ENCODE measurements around the gene GRB10.

The GRB10 gene

DNA sequence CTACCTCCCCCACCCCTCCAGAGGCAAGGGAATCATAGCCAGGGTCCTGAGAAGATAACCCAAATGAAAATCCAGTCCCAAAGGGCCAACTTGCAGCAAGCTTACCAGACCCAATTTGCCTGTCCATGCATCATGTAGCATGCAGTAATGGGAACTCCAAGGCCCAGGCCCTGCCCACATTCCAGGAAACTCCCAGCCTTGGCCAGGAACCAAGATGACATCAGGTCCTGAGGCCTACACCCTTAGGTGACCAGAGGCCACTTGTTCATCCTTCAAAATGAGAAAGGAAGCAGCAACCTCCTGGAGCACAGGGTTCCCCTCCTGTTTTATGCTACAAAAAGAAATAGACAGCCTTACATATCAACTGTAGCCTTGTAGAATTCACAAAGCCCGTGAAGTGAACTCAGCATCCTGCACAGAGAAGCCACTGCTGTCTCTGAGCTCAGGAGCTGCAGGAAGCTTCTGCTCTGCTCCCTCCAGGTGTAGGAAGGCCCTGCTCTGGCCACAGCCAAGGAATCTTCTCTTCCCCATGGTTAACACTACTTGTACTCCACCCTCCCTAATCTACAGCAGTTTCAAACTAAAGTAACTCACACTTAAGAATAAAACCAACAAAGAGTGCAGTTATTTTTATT lies 30.3 kb upstream of the GRB10 start:
- DNase-seq: peak in 1 of 2 experiments; percentile 39
- TF ChIP-seq GATA1 (IDR thresholded peaks at IDR 0.05; ENCODE audit: low read depth, low read length): no peak
- TF ChIP-seq POLR2A (IDR thresholded peaks at IDR 0.05; ENCODE audit: low read length): no peak

GRCh38 chr7:50812094-50812493 lies 29.4 kb upstream of the GRB10 start:
- no peak for TF ChIP-seq POLR2A (IDR thresholded peaks at IDR 0.05; ENCODE audit: low read length)
- no peak for DNase-seq

DNA sequence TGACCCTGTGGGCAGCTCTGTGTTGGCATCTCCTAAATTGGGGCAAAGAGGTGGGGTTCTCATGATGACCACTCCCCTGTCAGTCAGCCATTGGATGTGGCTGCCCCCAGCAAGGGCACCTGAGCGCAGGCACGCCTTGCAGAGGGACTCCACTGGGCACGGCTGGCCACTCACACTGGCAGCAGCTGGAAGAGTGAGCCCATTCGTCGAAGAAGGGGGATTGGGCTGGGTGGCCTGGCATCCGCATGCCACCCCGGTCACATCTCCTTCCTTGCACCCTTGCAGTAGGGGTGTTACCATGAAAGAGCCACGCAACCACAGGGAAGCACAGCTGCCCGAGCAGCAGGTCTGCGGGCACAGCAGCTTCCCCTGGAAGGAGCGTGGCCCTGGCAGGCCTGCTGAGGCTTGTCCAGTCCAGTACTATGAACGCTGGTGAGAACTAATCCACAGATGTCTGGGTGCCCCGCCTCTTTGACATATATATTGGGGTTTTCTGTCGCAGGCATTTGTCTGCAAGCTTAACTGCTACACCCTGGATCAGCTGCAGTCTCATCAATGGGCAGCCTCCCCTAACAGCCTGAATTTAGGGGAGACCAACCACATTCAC lies 25.7 kb upstream of the GRB10 start:
- TF ChIP-seq GATA1 (IDR thresholded peaks at IDR 0.05; ENCODE audit: low read depth, low read length) (no peak), POLR2A (IDR thresholded peaks at IDR 0.05; ENCODE audit: low read length) (no peak)
- DNase-seq: no peak

DNA sequence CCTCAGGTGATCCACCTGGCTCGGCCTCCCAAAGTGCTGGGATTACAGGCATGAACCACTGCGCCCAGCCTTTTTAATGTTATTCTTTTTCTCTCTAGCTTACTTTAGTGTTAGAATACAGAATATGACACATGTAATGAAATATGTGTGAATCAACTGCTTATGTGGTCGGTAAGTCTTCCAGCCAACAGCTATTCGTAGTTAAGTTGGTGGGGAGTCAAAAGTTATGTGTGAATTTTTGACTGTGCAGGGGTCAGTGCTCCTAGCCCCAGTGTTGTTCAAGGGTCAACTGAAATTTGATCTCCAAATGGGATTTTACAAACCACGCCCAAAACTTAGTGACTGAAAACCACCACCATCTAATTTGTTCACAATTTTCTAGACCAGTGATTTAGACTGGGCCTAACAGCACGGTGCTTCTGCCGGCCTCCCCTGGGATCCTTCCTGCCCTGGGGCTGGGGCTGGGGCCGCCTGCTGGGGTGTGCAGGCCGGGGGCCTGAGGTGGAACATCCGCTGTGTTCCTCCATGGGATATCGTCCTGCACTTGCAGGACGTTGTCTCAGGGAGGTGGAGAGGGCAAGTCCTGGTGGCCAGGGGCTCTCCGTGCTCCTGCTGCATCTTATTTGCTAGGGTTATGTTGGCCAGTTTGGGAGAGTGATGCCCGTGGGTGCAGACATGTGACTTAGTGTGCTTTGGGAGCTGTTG lies 24.5 kb upstream of the GRB10 start:
- no peak for DNase-seq
- TF ChIP-seq GATA1 (IDR thresholded peaks at IDR 0.05; ENCODE audit: low read depth, low read length) (no peak), POLR2A (IDR thresholded peaks at IDR 0.05; ENCODE audit: low read length) (no peak)

DNA sequence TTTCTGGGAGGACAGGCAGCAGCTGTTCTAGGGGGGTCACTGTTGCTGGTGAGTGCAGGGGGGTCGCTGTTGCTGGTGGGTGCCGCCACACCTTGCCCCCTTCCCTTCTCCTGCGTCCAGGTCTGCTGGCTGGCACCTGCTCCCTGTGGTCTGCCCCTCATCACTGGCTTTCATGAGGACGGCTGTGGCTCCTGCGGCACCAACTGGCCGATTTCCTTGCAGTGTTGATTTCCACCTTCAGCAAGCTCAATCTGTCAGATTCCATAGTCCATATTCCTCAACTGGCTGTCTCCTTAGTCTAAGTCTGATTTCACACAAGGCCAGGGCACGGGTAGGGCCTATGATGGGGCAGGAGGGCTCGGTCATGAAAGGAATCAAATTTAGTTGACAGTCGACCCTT lies 23.4 kb upstream of the GRB10 start:
- no peak for TF ChIP-seq GATA1 (IDR thresholded peaks at IDR 0.05; ENCODE audit: low read depth, low read length)
- no peak for TF ChIP-seq POLR2A (IDR thresholded peaks at IDR 0.05; ENCODE audit: low read length)
- no peak for DNase-seq

DNA sequence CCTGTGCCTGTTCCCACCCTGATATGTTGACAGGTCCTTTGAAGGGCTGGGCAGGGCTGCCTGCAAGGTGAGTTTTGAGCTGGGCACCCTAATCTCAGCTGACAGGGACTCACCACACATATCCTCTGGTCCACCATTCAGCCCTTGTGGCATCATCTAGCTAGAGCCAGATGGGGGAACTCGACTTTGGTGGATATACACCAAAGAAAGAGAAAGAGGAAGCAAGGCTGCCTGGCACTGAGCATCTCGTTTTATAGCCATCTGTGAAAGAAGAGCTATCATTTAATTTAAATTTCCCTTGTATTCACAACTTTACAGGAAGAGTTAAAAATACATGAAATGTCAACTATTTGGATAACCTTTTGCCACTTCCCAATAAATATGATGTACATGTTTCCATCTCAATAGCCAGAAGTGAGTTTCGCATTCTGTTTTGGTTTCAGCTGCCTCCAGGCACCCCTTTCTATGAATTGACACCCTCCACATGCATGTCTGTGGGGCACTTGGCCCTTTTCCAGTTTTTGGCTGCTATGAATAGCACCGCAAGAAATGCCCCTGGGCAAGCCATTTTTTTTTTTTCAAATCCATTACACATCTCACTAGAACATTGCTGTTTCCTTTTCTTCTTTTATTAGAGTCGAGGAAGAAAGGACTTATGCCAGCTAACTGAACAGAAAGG lies 22.9 kb upstream of the GRB10 start:
- TF ChIP-seq POLR2A (IDR thresholded peaks at IDR 0.05; ENCODE audit: low read length) (no peak), GATA1 (IDR thresholded peaks at IDR 0.05; ENCODE audit: low read depth, low read length) (no peak)

DNA sequence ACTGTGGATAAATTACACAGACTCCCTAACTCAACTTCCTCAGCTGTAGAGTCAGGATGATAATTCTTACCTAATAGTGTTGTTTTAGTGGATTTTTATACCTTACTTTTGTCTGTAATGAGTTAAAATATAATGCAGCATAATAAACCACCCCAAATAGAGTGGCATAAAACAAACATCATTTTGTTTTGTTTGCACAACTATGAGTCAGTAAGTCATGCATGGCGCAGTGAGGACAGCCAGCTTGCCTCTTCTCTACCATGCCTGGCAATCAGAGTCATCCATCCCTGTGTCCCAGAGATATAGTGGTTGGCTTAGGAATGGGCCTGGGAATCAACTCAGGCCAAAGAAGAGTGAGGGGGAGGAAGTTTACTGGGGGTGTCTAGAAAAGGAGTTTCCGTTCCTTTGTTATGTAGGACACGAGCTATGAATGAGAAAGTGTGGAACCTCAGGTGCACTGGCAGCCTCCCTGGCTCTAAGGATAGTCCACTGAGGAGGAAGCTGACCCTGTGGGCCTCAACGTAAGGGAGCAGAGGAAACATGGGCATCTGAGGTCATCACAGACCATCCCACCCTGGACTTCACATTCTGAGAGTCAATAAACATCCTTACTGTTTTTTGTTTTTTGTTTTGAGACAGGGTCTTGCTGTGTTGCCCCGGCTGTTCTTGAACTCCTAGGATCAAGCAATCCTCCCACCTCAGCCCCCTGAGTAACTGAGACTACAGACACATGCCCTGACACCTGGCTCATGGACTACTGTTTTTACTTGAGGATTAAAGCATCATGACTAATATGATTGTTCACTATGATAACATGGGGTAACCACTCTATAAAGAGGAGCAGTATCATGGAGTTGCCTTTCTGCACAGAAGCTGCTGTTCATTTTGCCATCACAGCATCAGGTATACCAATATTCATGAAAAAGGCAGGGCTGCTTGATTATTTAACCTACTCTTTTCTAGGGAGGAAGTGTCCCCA lies 21.0 kb upstream of the GRB10 start:
- no peak for DNase-seq
- TF ChIP-seq GATA1 (IDR thresholded peaks at IDR 0.05; ENCODE audit: low read depth, low read length) (no peak), POLR2A (IDR thresholded peaks at IDR 0.05; ENCODE audit: low read length) (no peak)

More for the DNA sequence above, 22.9 kb upstream of the GRB10 start:
- no peak for DNase-seq

DNA sequence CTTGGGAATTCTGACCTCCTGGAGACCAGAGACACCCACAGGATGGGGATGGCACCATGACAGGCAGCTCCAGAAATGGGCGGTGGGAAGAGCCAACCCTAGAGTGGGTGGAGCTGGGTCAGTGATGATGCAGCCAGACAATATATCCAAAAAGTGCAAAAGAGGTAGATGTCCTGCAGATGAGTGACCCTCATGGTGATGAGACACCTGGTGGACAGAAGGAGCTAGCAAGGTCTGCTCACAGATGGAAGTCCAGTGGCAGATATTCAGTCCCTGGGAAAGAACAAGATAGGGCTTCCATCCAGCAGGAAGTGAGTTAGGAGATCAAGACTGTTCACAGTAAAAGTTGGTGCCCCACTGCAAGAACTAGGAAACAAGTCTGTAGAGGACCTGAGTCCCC lies 19.2 kb upstream of the GRB10 start:
- no peak for TF ChIP-seq POLR2A (IDR thresholded peaks at IDR 0.05; ENCODE audit: low read length)
- TF ChIP-seq GATA1 (IDR thresholded peaks at IDR 0.05; ENCODE audit: low read depth, low read length): no peak

DNA sequence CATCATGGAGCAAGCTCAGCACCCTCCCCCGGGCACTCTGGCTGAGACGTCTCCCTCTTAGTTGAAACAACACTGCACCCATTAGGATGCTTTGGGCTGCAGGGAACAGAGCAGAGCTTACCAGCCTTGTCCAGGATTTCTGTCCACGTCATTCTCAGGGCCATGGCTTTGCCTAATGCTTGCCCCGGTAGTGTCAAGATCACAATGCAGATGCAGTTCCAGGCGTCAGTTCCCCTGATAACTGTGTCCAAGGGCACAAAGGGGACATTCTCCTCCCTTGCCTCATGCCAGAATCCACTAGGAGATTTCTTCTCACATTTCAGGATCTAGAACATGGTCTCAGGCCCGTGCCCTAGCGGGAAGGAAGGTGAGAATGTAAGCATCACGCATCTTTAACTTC lies 17.2 kb upstream of the GRB10 start:
- TF ChIP-seq GATA1 (IDR thresholded peaks at IDR 0.05; ENCODE audit: low read depth, low read length): no peak
- no peak for TF ChIP-seq POLR2A (IDR thresholded peaks at IDR 0.05; ENCODE audit: low read length)

More for the DNA sequence above, 19.2 kb upstream of the GRB10 start:
- DNase-seq: peak in 1 of 2 experiments; percentile 22

GRCh38 chr7:50798126-50798525 lies 15.4 kb upstream of the GRB10 start:
- TF ChIP-seq GATA1 (IDR thresholded peaks at IDR 0.05; ENCODE audit: low read depth, low read length): no peak
- no peak for TF ChIP-seq POLR2A (IDR thresholded peaks at IDR 0.05; ENCODE audit: low read length)
- no peak for DNase-seq

More for the DNA sequence above, 17.2 kb upstream of the GRB10 start:
- DNase-seq: no peak

DNA sequence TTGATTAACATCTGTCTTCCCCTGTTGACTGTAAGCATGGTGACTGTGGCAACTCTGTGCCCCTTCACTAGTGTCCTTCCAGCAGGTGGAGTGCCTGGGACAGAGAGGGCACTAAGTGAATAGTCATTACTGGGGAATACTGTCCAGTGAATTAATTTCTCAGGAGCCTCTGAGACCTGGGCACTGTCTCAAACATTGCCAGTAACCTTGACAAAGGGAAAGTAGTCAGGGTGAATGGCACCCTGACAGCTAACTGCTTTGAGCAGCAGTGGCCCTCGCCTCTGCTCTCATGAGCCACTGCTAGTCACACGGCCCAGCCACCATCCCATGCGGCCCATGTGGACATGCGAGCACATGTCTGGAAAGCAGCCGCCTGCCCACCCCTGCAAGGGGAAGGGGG lies 13.1 kb upstream of the GRB10 start:
- no peak for DNase-seq
- no peak for TF ChIP-seq GATA1 (IDR thresholded peaks at IDR 0.05; ENCODE audit: low read depth, low read length)
- TF ChIP-seq POLR2A (IDR thresholded peaks at IDR 0.05; ENCODE audit: low read length): no peak

GRCh38 chr7:50795253-50795652 lies 12.6 kb upstream of the GRB10 start:
- TF ChIP-seq GATA1 (IDR thresholded peaks at IDR 0.05; ENCODE audit: low read depth, low read length) (no peak), POLR2A (IDR thresholded peaks at IDR 0.05; ENCODE audit: low read length) (no peak)
- no peak for DNase-seq

DNA sequence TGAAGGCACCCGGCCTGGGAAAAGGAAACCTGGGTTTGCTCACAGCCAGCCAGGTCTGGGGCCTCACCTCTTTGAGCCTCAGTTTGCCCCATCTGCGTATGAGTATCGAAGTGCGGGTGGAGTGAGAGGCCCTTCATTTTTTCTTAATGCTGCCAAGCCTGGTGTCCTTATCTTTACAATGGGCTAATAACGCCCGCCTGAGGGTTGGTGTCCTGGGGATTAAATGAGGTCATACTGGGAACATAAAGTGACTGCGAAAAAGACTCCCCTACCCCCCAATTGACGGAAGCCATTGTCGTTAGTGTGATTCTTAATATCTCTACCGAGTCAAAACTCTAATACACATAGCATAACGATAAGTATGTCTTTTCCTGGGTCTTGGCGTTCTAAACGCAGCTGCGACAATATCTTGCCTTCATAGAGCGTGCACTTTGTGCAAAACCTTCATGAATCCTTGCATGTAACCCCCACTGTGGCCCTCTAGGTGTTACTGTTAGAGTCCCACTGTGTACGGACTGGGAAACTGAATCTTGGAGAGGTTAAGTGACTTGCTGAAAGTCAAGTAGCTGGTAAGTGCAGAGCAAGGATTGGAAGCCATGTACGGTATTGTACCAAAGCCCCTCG lies 11.4 kb upstream of the GRB10 start:
- no peak for TF ChIP-seq POLR2A (IDR thresholded peaks at IDR 0.05; ENCODE audit: low read length)
- TF ChIP-seq GATA1 (IDR thresholded peaks at IDR 0.05; ENCODE audit: low read depth, low read length): no peak
- peak; percentile 60 to 62 for DNase-seq

Measured in erythroblast (primary cell).